SH-SY5Y (cell line): ENCODE data around the gene SLC4A5.

Source experiments
- GATA2 ChIP-seq: IDR thresholded peaks from 2 replicates; pipeline ENCODE4 v1.6.1; 2011; ENCODE audit warnings: mild to moderate bottlenecking, low read depth, low read length
- GATA3 ChIP-seq: IDR thresholded peaks from 2 replicates; pipeline ENCODE4 v1.6.1; 2011; ENCODE audit warnings: low read depth, mild to moderate bottlenecking, low read length, moderate library complexity

Gene SLC4A5

DNA sequence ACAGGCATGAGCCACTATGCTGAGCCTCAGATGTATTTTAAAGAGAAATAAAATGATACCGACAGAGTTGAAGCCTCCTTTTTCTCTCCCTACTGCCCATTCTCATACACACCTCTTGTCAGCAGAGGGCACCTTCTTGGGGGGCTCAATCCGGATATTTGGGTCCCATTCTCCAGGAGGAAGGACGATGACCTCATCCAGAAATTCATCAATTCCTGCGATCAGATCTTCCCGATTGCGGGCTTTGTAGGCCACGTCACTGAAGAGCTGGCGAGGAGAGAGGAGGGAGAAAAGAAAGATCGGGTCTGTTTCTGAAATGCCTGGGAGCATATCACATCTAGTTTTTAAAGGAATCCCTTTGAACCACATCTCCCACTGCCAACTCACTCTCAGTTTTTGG is 90.4 kb downstream of the SLC4A5 start:
- TF ChIP-seq GATA2 (no peak), GATA3 (no peak)

GRCh38 chr2:74252036-74252435 is 91.2 kb downstream of the SLC4A5 start:
- TF ChIP-seq GATA2 (no peak), GATA3 (no peak)

DNA sequence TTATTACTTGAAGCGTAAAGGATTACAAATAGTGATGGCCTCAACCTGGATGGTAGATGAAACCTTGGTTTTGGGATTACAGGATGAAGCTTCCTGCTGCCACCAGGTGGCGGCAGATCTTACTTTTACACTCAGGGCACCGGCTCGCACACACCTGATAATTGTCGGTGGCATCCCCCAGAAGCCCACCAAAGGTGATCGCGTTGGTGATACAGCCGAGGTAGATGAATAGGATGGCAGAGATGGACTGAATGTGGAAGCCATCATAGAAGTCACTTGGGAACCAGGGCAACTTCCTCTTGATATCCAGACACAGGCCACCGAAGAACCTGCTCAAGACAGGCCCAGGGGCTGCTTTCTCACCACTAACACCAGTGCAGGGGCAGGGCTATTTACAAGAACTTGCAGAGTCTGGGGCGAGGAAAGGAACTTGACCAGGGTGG is 93.0 kb downstream of the SLC4A5 start:
- TF ChIP-seq GATA3 (no peak), GATA2 (no peak)

DNA sequence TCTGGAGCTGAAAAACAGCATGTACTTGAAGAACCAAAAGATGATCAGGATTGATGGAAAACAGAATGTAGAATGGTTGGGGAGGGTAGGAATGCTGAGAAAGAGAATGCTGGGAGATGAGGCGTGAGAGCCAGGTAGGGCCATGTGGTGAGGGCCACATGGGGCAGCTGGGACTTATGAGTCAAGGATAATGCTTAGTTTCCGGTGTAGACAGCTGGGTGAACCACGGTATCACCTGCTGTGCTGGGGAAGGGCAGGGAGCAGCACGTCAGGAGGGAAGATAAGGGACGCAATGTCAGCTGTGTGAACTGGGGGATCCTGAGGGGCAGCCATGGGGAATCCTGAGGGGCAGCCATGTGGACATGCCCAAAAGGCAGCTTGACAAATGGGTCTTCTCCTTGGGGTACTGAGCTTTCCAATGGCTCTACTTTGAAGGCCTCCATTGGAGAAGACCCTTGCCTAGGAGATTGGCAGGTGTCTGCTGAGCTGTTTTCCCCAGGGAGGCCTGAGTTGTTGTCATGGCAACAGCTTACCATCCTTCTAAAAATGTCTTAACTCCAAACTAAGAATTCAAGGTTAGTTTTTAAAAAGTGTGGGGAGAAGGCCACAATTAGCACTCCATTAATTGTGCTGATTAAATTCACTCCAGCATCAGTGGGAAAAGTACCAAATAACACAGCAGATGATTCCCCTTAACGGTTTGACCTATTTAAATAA is 93.7 kb downstream of the SLC4A5 start:
- TF ChIP-seq GATA3 = no peak
- TF ChIP-seq GATA2 = no peak

- TF ChIP-seq GATA2 = no peak
- TF ChIP-seq GATA3 = no peak
Measured at GRCh38 chr2:74246496-74247195, 96.6 kb downstream of the SLC4A5 start.

GRCh38 chr2:74244286-74244685 is 98.9 kb downstream of the SLC4A5 start:
- no peak for TF ChIP-seq GATA2
- no peak for TF ChIP-seq GATA3

DNA sequence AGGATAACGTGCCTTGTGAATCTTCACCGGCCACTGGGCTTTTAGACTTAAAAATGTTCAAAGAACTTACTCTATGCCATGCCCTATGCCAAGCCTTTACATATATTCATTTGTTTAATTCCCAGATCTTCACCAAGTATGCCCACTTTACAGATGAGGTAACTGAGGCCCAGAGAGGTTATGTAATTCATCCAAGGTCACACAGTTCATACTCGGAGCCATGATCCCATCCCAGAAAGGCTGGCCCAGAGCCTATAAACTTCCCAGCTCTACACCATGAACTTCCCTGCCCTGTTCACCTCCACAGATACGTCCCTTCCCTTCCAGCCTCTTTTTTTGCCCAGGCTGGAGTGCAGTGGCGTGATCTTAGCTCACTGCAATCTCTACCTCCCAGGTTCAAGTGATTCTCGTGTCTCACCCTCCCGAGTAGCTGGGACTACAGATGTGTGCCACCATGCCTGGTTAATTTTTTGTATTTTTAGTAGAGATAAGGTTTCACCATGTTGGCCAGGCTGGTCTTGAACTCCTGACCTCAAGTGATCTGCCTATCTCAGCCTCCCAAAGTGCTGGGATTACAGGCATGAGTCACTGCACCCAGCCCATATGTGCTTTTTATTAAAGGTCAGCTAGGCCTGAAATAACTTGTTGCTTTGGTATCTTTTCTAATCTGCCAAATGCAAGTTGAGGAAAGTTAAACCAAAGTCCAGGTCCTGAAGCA is 100.7 kb downstream of the SLC4A5 start:
- TF ChIP-seq GATA2 (no peak), GATA3 (no peak)

GRCh38 chr2:74239346-74239745 is 103.9 kb downstream of the SLC4A5 start:
- no peak for TF ChIP-seq GATA2
- no peak for TF ChIP-seq GATA3

DNA sequence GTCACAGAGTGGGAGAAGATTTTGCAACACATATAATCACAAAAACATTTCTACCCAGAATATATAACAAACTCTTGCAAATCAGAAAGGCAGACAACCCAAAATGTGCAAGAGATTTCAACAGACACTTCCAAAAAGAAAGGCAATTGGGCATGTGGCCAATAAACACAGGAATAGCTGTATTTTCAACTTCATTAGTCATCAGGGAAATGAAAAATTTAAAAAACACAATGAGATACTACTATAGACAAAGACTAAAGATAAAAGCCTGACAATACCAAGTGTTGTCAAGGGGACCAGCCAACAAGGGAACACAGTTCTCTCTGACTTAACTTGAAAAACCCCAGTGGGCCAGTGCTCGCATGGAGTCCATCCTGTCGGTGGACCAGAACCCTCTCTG is 104.3 kb downstream of the SLC4A5 start:
- TF ChIP-seq GATA2 = no peak

- no peak for TF ChIP-seq GATA3
Measured at GRCh38 chr2:74235041-74235440, 108.2 kb downstream of the SLC4A5 start.

GRCh38 chr2:74233648-74234047 is 109.6 kb downstream of the SLC4A5 start:
- TF ChIP-seq GATA3 (no peak), GATA2 (no peak)

DNA sequence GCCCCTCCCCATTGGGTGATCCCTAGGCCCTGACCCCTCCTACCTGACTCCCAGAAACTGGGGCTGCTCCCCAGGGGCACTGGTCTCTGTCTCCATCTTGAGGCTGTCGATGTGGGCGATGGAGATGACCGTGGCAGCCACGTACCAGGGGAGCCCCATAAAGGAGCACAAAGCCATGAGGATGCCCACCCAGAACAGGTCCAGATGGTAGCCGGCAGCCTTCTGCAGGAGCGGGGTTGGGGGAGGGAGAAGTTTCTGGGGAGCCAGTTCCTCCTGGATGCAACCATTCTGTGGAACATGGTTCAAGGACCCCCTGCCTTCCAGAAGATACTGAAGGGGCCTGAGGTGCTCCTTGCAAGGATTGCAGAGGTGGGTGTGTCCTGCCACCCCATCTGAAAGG is 110.8 kb downstream of the SLC4A5 start:
- TF ChIP-seq GATA3 (no peak), GATA2 (no peak)

- no peak for TF ChIP-seq GATA3
- no peak for TF ChIP-seq GATA2
Measured at GRCh38 chr2:74228772-74229171, 114.4 kb downstream of the SLC4A5 start.

DNA sequence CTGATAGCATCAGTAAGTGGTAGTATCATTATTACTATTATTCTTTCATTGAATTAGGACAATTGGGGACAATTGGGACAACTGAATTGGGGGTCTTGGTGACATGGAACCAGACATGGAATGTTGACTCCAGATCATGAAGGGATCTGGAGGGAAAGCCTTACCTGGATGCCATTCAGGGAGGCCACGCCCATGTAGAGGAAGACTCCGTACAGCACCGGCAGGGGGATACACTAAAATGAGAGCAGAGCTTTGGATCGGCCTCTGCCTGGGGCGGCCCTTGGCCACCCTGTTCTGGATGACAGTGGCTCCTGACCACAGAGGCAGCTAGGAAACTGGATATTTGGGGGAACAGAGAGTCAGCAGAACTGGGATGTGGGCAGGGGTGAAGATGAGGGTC is 115.6 kb downstream of the SLC4A5 start:
- no peak for TF ChIP-seq GATA2
- TF ChIP-seq GATA3 = no peak
